PFSK-1 (cell line): Measurements from ENCODE around the gene APBB2.

ENCODE experiments used
- FOXP2 ChIP-seq: optimal IDR thresholded peaks from 2 replicates; pipeline ENCODE3; 2011; ENCODE audit warnings: borderline replicate concordance, control low read depth, inconsistent platforms; ENCODE audit not compliant: insufficient read depth; ENCODE audit errors: extremely low read length, extremely low read depth
- POLR2AphosphoS5 ChIP-seq: IDR thresholded peaks from 2 replicates; pipeline ENCODE4 v1.6.1; 2012; ENCODE audit warnings: low read depth, mild to moderate bottlenecking, control low read depth, low read length, moderate library complexity
- SIN3A ChIP-seq: IDR thresholded peaks from 2 replicates; pipeline ENCODE4 v1.6.1; 2012; ENCODE audit warnings: mild to moderate bottlenecking, low read length, moderate library complexity, borderline replicate concordance; ENCODE audit not compliant: insufficient read depth
- TAF1 ChIP-seq: IDR thresholded peaks from 2 replicates; pipeline ENCODE4 v1.6.1; 2012; ENCODE audit warnings: low read length, control low read depth, borderline replicate concordance; ENCODE audit not compliant: insufficient read depth
- TF ChIP-seq, protein P1 (sequence below), 2 experiments: IDR thresholded peaks; 2 replicates each; pipeline versions ENCODE4 v1.6.1 to v1.8.0; 2011 to 2012; ENCODE audit warnings: low read depth in 2 of 2, low read length in 2 of 2, control low read depth in 1 of 2, inconsistent platforms in 1 of 2, mild to moderate bottlenecking in 1 of 2, moderate library complexity in 1 of 2; ENCODE audit not compliant: insufficient read depth in 1 of 2

APBB2 gene

DNA sequence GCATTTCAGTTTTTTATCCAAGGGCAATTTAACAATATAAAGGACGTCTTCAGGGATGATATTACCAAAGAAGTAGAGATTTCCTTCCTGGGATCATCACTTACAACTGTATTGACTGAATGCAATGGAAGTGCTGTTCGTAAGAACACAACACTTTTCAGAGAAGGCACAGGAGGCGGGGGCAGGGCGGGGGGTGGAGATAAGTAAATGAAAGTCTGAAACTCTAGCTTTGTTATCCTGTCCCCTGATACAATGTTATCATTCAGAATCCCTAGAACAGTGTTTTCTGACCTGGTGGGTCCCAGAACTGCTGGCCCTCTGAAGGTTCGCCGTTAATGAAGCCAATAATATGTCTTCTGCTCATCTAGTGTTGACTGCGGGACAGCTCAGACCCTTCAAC is 340.0 kb downstream of the APBB2 start:
- TF ChIP-seq, protein P1, sequence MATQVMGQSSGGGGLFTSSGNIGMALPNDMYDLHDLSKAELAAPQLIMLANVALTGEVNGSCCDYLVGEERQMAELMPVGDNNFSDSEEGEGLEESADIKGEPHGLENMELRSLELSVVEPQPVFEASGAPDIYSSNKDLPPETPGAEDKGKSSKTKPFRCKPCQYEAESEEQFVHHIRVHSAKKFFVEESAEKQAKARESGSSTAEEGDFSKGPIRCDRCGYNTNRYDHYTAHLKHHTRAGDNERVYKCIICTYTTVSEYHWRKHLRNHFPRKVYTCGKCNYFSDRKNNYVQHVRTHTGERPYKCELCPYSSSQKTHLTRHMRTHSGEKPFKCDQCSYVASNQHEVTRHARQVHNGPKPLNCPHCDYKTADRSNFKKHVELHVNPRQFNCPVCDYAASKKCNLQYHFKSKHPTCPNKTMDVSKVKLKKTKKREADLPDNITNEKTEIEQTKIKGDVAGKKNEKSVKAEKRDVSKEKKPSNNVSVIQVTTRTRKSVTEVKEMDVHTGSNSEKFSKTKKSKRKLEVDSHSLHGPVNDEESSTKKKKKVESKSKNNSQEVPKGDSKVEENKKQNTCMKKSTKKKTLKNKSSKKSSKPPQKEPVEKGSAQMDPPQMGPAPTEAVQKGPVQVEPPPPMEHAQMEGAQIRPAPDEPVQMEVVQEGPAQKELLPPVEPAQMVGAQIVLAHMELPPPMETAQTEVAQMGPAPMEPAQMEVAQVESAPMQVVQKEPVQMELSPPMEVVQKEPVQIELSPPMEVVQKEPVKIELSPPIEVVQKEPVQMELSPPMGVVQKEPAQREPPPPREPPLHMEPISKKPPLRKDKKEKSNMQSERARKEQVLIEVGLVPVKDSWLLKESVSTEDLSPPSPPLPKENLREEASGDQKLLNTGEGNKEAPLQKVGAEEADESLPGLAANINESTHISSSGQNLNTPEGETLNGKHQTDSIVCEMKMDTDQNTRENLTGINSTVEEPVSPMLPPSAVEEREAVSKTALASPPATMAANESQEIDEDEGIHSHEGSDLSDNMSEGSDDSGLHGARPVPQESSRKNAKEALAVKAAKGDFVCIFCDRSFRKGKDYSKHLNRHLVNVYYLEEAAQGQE (IDR thresholded peaks at IDR 0.05; ENCODE audit: insufficient read depth in 1 of 2, low read depth in 2 of 2, low read length in 2 of 2) = no peak
- TF ChIP-seq FOXP2 (no peak), TAF1 (no peak), SIN3A (no peak), POLR2AphosphoS5 (no peak)

DNA sequence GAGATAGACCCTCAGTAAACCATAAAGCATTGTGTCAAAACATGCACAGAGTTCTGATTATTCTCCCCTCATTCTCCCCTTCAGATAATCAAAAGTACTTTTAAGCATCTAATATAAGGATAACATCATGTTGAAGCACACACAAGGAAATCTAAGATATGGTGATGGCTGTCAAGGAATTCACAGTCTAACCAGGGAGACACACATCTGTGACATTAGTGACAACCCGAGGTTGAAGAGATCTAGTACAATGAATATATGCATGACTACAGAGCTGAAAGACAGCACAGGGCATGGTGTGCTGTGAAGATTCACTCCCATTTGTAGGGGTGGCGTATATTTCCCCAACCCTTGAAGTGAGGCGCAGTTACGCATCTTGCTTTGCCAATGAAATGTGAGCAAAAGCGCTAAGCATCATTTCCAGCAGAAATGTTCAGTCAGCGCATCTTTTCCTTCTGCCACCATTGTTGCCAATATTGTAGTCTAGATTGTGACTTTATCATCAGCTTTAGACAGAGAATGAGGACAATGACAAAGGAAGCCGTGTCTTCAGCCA is 342.6 kb downstream of the APBB2 start:
- TF ChIP-seq TAF1 = no peak
- TF ChIP-seq FOXP2 = no peak
- TF ChIP-seq, protein P1 (IDR thresholded peaks at IDR 0.05; ENCODE audit: insufficient read depth in 1 of 2, low read depth in 2 of 2, low read length in 2 of 2) = no peak
- no peak for TF ChIP-seq SIN3A
- TF ChIP-seq POLR2AphosphoS5 = no peak

DNA sequence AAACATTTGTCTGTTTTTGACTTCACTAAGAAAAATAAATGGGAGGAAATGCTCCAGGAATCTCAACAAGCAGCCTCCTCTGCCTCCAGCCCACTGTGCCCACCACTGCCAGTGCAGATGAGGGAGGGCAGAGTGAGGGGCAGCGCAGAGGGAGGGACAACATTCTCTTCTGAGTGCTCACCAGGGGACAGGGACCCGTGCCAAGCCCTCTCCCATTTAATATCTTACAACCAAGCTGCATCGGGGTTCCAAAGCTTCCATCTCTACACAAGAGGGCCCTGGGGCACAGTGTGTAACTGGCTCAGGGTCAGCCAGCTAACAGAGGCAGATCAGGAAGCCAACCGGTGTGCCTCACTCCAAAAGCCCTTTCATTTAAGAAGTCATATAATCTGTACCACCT is 344.2 kb downstream of the APBB2 start:
- no peak for TF ChIP-seq POLR2AphosphoS5
- no peak for TF ChIP-seq FOXP2
- no peak for TF ChIP-seq SIN3A
- TF ChIP-seq, protein P1 (IDR thresholded peaks at IDR 0.05; ENCODE audit: insufficient read depth in 1 of 2, low read depth in 2 of 2, low read length in 2 of 2) = no peak
- TF ChIP-seq TAF1 = no peak

DNA sequence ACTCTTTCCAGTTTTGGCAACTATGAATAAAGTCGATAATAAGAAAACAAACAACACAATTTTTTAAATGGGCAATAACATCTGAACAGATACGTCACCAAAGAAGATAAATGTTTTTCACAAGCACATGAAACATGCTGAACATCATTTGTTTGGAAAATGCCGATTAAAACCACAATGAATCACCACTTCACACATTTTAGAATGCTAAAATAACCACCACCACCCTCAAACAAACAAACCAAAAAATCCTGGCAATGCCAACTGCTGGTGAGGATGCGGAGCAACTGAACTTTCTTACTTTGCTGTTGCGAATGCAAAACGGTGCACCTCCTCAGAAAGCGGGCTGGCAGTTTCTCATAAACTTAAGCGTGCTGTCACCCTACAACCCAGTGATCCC is 348.6 kb downstream of the APBB2 start:
- no peak for TF ChIP-seq POLR2AphosphoS5
- TF ChIP-seq SIN3A = no peak
- no peak for TF ChIP-seq FOXP2
- TF ChIP-seq, protein P1 (IDR thresholded peaks at IDR 0.05; ENCODE audit: insufficient read depth in 1 of 2, low read depth in 2 of 2, low read length in 2 of 2) = no peak
- TF ChIP-seq TAF1 = no peak

DNA sequence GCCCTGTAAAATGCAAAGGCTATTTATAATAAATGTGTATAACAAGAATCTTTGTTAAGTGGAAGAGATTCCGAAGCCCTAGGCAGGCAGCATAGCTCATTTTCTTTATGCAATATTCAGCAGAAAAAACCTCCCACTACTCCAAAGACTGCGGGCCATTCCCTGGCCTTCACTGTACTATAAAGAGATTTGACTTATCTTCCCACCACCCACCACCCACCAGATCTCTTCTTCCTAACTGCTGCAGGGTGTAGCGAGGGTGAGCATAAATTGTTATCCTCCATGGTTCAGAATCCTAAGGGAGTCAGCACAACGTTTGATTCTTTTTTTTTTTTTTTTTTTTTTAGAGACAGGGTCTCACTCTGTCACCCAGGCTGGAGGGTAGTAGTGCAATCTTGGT is 349.8 kb downstream of the APBB2 start:
- TF ChIP-seq, protein P1 (IDR thresholded peaks at IDR 0.05; ENCODE audit: insufficient read depth in 1 of 2, low read depth in 2 of 2, low read length in 2 of 2) = no peak
- TF ChIP-seq TAF1 (no peak), SIN3A (no peak), FOXP2 (no peak), POLR2AphosphoS5 (no peak)
